ENCODE data around the gene CHRND. TPM values are rescaled to one million over a fixed set of nuclear protein-coding genes. Genes with fewer than 3 reads are reported as not detected.
A peak's percentile ranks its signal among the peaks of the same experiment; 100 is the strongest.

The CHRND gene
- total and polyA plus RNA-seq, 2 of the 4 experiments (the other 2 are of a cell fraction), result not detected

DNA sequence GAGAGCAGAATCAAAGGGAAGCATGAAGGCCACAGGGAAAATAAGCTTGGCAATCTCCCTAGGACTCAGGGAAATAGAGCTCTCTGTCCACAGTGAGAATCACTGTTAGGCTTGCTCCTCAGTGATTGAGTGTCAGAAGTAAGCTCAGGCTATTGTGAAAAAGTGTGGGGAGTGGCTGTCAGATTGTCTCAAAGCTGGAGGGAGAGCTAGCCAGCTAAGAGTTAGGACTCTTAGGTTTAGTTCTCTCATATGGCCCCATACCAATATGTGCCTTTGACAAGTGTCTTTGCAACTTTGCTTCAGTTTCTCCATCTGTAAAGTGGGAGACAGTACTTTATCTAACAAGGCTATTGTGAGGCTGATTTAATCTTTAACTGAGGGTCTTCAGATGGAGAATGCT lies 41.8 kb downstream of the CHRND start:
- POLR2A ChIA-PET (ENCODE audit: unreplicated experiment), result interaction anchor here (0.6 kb wide), 1 partner anchor 602 kb away, joined by 10 read pairs; no protein-coding TSS in a partner anchor
- H4K20me1 ChIP-seq (ENCODE audit: insufficient read depth, low read length), result 0 out of 2 replicates have a peak, but pooled peaks cover 3% of the 10 kb centered on the region
- CTCF ChIA-PET, result no interaction called here

More for the DNA sequence above, 41.8 kb downstream of the CHRND start:
- in situ Hi-C loops (cut with MboI; ENCODE audit: low sequenced_read_pairs), result no loop called here
- Histone ChIP-seq H2BK5ac (ENCODE audit: low read depth, low read length, poor library complexity, severe bottlenecking) (peak overlapping the region; percentile 52), H3K4me2 (ENCODE audit: low read depth, low read length) (no peak overlapping the region; the same call in 1 of the 2 replicates), H3K14ac (replicated peaks; ENCODE audit: low read depth, low read length) (peak overlapping the region; percentile 30; the same call in 1 of the 2 replicates), H3K79me1 (ENCODE audit: low read depth in 1 of 2, low read length in 2 of 2) (peaks cover 11 to 37% of the 10 kb centered on the region in 2 experiments), H2AFZ (replicated peaks; ENCODE audit: low read length, poor library complexity) (no peak overlapping the region), H4K5ac (ENCODE audit: low read depth, low read length) (no peak overlapping the region), H2BK20ac (ENCODE audit: low read depth, low read length) (no peak overlapping the region; the same call in 1 of the 2 replicates), H4K91ac (ENCODE audit: insufficient read depth, low read depth, low read length) (no peak overlapping the region; the same call in 1 of the 2 replicates), H2BK15ac (ENCODE audit: low read depth, low read length) (no peak overlapping the region), H3K36me3 (ENCODE audit: control insufficient read depth, insufficient read depth, low read length) (peaks cover 58% of the 10 kb centered on the region), H3K27me3 (ENCODE audit: control insufficient read depth, insufficient read depth, low read length) (no peaks in the 10 kb centered on the region), H2BK120ac (ENCODE audit: low read depth, low read length) (no peak overlapping the region), H3K27ac (ENCODE audit: insufficient read depth, low read length) (no peak overlapping the region), H4K8ac (ENCODE audit: low read depth in 2 of 2, low read length in 2 of 2) (0 out of 4 replicates have a peak overlapping the region, but pooled peaks of 1 of the 2 experiments have one; percentile 6), H3K18ac (ENCODE audit: low read depth, low read length) (no peak overlapping the region; the same call in 1 of the 2 replicates), H3K23ac (ENCODE audit: low read depth, low read length) (0 out of 2 replicates have a peak overlapping the region, but pooled peaks have one; percentile 34), H3K4me3 (ENCODE audit: insufficient read depth, low read depth, low read length) (no peak overlapping the region), H3K9me1 (ENCODE audit: insufficient read depth, low read length) (peaks cover 6% of the 10 kb centered on the region; the same call in 1 of the 2 replicates), H2AK5ac (ENCODE audit: low read depth, low read length) (no peak overlapping the region), H3K9me3 (ENCODE audit: control insufficient read depth, insufficient read depth, low read length) (no peaks in the 10 kb centered on the region), H3K4me1 (ENCODE audit: control insufficient read depth, insufficient read depth, low read length) (no peaks in the 10 kb centered on the region; the same call in 1 of the 2 replicates), H3K4ac (ENCODE audit: low read depth, low read length) (0 out of 2 replicates have a peak overlapping the region, but pooled peaks have one; percentile 26), H3K9ac (ENCODE audit: low read depth, low read length) (no peak overlapping the region), H2AK9ac (replicated peaks; ENCODE audit: low read depth, low read length, poor library complexity) (no peak overlapping the region), H3K56ac (ENCODE audit: extremely low read depth, insufficient read depth, low read length) (no peak overlapping the region)
- no peak for TF ChIP-seq RAD21 (IDR thresholded peaks at IDR 0.05; ENCODE audit: low read length)
- no peak for TF ChIP-seq POLR2A (IDR thresholded peaks at IDR 0.05; ENCODE audit: low read depth, low read length)
- TF ChIP-seq MAFK (IDR thresholded peaks at IDR 0.05; ENCODE audit: low read depth, low read length), result no peak
- no peak for TF ChIP-seq MXI1 (IDR thresholded peaks at IDR 0.05; ENCODE audit: borderline replicate concordance, low read depth, low read length)
- TF ChIP-seq CEBPB (IDR thresholded peaks at IDR 0.05; ENCODE audit: low read depth, low read length), result no peak
- TF ChIP-seq, protein P1, sequence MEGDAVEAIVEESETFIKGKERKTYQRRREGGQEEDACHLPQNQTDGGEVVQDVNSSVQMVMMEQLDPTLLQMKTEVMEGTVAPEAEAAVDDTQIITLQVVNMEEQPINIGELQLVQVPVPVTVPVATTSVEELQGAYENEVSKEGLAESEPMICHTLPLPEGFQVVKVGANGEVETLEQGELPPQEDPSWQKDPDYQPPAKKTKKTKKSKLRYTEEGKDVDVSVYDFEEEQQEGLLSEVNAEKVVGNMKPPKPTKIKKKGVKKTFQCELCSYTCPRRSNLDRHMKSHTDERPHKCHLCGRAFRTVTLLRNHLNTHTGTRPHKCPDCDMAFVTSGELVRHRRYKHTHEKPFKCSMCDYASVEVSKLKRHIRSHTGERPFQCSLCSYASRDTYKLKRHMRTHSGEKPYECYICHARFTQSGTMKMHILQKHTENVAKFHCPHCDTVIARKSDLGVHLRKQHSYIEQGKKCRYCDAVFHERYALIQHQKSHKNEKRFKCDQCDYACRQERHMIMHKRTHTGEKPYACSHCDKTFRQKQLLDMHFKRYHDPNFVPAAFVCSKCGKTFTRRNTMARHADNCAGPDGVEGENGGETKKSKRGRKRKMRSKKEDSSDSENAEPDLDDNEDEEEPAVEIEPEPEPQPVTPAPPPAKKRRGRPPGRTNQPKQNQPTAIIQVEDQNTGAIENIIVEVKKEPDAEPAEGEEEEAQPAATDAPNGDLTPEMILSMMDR (conservative IDR thresholded peaks at IDR 0.05; ENCODE audit: low read depth, low read length), result no peak
- BruUV-seq (replicated peaks), result no TSS peak
- intact Hi-C loops (cut with micrococcal nuclease), result no loop called here
- DNase-seq (no peak), ATAC-seq (ENCODE audit: low read depth) (peak; percentile 8; the same call in 1 of the 2 replicates)
- dilution Hi-C loops (cut with HindIII; ENCODE audit: low sequenced_read_pairs, unreplicated experiment), result no loop called here
